ENCODE measurements around the gene CHRNA4. TPM values are rescaled to one million over a fixed set of nuclear protein-coding genes. Genes with fewer than 3 reads are reported as not detected.

The CHRNA4 gene
- total and polyA plus RNA-seq, 10 of the 15 experiments (the other 5 are each of a cell fraction or from before 2014, with no cell fraction given): 0.04 to 0.41 (median 0.06) TPM; not detected in 5

DNA sequence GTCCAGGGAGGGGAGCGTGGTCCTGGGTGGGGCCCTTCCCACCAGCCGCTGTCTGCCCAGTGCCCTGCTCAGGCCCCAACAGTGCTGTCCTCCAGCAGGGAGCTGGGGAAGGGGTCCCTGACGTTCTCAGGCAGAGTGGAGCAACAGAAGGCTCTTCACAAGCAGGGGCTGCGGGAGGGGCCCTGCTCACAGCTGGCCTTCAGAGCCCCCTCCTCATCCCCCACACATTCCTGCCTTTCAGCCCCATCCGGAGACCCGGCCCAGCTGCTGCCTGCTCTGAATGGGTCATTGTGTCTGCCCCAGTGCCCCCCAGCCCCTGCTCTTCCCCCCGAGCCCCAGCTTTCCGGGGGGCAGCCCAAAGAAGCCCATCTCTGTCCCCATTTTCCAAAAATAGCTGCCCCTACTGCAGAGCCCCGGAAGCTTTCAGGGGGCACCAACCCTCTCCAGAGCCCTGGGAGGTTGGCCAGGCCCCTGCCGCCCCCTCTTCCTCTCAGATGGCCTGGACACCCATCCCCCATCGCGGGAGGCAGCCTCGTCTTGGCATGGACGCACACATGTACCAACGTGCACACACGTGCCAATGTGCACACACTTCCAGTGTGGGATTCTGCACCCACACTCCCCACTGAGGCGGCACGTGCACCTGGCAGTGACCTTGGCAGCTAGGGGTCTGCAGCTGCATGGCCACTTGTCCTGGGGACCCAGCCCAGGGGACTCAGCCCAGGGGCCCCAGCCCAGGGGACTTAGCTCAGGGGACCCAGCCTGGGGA, 64.4 kb downstream of the CHRNA4 start:
- FAIRE-seq (no peak), ATAC-seq (no peak), DNase-seq (ENCODE audit: low read depth, low spot score) (no peak)
- ChIA-PET RAD21 (ENCODE audit: unreplicated experiment) (no interaction called here), POLR2A (no interaction called here), SMC1A (ENCODE audit: uncharacterized antibody, unreplicated experiment) (no interaction called here), CTCF (interaction anchor here (0.8 to 2.7 kb wide), 2 partner anchors 73 to 116 kb away, joined by 3 to 8 read pairs; no protein-coding TSS in a partner anchor)
- H3K9ac ChIP-seq (ENCODE audit: control insufficient read depth, insufficient read depth, low read length): no peak overlapping the region
- no peaks in the 10 kb centered on the region for H3K9me3 ChIP-seq (replicated peaks; ENCODE audit: control insufficient read depth, insufficient read depth, low read length)
- H2AFZ ChIP-seq (ENCODE audit: control insufficient read depth, low read depth, low read length): no peak overlapping the region
- no peaks in the 10 kb centered on the region for H4K20me1 ChIP-seq (ENCODE audit: control insufficient read depth, insufficient read depth)
- H3K36me3 ChIP-seq (ENCODE audit: control insufficient read depth in 2 of 2, insufficient read depth in 2 of 2, low read length in 1 of 2): no peaks in the 10 kb centered on the region
- no peaks in the 10 kb centered on the region; a peak in 1 of 4 replicates for H3K27me3 ChIP-seq (replicated peaks in 1 of 2; ENCODE audit: control insufficient read depth in 2 of 2, insufficient read depth in 2 of 2, low read length in 1 of 2)
- no peaks in the 10 kb centered on the region for H3K4me1 ChIP-seq (ENCODE audit: control insufficient read depth, insufficient read depth, low read length)
- no peaks in the 10 kb centered on the region for H3K79me2 ChIP-seq (ENCODE audit: control insufficient read depth, insufficient read depth, low read length)
- intact Hi-C loops (cut with micrococcal nuclease; ENCODE audit: unreplicated experiment): no loop called here
- H3K27ac ChIP-seq (ENCODE audit: control insufficient read depth, insufficient read depth): no peak overlapping the region
- BruUV-seq (replicated peaks): no TSS peak
- TF ChIP-seq SREBF2 (IDR thresholded peaks at IDR 0.05; ENCODE audit: low read length) (no peak), TAF1 (IDR thresholded peaks at IDR 0.05; ENCODE audit: borderline replicate concordance, low read depth, low read length) (no peak), CHD2 (IDR thresholded peaks at IDR 0.05; ENCODE audit: borderline replicate concordance, low read depth, low read length) (no peak), STAT1 (conservative IDR thresholded peaks at IDR 0.05) (no peak), REST (IDR thresholded peaks at IDR 0.05; ENCODE audit: low read depth, low read length) (no peak), ZNF592 (IDR thresholded peaks at IDR 0.05) (no peak), POLR2A (IDR thresholded peaks at IDR 0.05; ENCODE audit: low read depth, low read length) (no peak), NBN (IDR thresholded peaks at IDR 0.05) (no peak), RUNX3 (IDR thresholded peaks at IDR 0.05; ENCODE audit: low read length) (no peak), ZBED1 (IDR thresholded peaks at IDR 0.05; ENCODE audit: borderline replicate concordance) (no peak), ZBTB33 (IDR thresholded peaks at IDR 0.05) (no peak), BRCA1 (IDR thresholded peaks at IDR 0.05; ENCODE audit: low read depth, low read length) (no peak)
- H3K4me3 ChIP-seq: no peak overlapping the region
- in situ Hi-C loops (cut with MboI): no loop called here
- H3K4me2 ChIP-seq (ENCODE audit: control insufficient read depth, insufficient read depth): no peak overlapping the region
- WGBS (ENCODE audit: insufficient coverage, insufficient replicate concordance, low lambda C conversion rate, missing lambda C conversion rate): 32% methylated on average over 17 of the region's 18 CpGs
